GM19467 (cell line): ENCODE data around the gene MLLT10.

Experiments used
- ATAC-seq: cut with Tn5 transposase; IDR thresholded peaks from one replicate; pipeline ENCODE4 v1.9.1; 2021; ENCODE audit warnings: mild to moderate bottlenecking, moderate library complexity; ENCODE audit not compliant: unreplicated experiment

Gene MLLT10

GRCh38 chr10:21501091-21501490, 32.9 kb upstream of the MLLT10 start:
- ATAC-seq = no peak

- ATAC-seq = no peak
Observed at GRCh38 chr10:21501731-21502347, 32.2 kb upstream of the MLLT10 start.

DNA sequence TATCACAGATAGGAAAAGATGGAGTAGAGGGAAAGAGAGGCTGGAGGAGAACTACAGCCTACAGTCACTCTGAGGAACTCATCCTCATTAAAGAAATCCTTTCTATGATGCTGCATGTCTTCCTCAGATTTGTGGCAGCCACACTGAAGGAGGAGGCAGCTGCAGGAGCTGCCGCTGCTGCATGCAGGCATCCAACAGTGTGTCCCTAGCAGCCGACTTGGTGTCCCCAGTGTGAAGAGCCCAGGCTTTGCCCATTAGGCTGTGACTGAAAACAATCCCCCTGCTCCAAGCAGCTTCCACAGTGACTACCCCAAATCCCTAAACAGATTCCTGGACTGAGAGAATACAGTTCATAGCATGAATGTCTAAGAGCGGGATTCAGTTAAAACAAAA, 31.7 kb upstream of the MLLT10 start:
- no peak for ATAC-seq

GRCh38 chr10:21503542-21503941, 30.5 kb upstream of the MLLT10 start:
- no peak for ATAC-seq

DNA sequence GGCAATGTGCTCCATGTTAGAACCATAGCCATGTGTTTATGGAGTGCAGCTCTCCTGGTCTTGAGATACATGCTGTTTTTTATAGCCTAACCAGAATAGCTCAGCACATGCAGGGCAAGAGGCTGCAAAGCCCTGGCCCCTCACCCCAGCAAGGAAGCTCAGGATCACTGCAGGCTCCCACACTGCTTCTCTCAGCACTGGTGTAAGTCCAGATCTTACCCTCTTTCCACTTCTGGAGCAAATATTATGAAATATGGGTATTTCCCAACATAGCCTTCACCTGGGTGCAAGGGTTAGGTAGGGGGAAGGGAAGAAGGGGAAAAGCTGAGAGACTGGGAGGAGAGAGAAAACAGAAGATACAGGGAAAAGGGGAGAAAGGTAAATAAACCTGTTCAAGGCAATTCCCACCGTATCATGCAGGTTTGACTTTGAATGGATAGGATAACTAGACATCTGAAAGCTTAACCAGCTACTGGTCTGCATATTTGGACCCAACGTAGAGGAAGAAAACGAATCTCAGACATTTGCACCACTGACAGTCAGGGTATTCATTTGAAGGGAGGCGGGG, 28.2 kb upstream of the MLLT10 start:
- ATAC-seq = no peak

- no peak for ATAC-seq
Observed at GRCh38 chr10:21506351-21506750, 27.7 kb upstream of the MLLT10 start.

DNA sequence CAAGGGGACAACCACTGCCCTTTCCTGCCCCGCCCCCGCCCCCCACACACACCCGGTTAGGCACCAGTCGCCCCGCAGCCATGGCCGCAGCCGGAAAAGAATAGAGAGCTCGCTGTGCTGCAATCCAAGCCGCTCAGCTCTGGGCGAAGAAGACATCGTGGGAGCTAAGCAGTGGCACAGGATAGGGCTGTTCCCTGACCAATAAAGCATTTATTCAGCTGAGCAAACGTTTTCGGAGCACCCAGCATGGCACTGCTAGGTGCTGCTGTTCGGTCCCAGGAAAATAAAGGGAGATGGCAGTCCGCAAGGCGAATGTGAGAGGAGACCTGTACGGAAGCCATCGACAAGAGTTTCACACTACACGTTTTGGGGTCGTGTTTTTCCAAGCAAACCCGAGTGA, 26.9 kb upstream of the MLLT10 start:
- no peak for ATAC-seq

- ATAC-seq = no peak
Observed at GRCh38 chr10:21508706-21509331, 25.2 kb upstream of the MLLT10 start.

DNA sequence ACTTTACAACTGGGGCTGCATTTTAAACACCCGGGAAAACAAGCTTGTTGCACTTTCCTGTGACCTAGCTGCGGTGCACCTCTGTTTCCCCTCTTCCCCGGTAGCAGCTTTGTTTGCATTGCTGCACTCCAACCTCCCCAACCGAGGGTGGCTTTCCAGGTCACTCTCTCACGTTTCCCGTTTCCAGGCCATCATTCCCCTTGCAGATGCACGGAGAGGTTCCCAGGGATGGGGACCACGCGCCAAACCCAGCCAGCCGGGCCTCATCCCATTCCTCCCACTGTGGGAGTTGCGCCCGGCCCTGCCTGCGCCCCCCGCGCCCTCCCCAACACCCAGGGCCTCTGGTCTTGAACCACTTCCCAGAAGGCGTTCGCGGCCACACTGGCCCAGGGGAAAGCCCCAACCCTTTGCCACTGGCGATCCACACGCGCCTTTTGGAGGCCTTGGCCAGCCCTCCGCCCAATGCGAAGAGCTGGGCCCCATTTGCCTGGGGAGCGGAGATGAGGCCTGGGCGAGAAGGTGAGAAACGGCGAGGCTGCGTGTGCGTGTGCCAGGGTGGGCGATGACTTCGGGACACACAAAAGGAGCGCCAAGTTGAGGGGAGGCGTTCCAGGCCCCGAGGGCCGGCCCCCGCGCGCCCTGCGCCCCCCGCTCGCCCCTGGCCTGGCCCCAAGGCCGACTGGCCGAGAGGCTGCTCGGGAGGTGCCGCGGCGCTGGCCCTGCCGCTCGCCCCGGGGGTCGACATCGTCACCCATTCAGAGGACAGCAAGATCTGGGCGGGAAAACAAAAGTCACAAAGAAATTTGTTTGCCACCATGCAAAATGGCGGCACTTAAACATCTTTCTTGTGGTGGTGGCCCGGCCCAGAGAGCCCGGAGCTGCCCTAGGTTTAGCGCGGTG, 24.4 kb upstream of the MLLT10 start:
- no peak for ATAC-seq

- no peak for ATAC-seq
Observed at GRCh38 chr10:21510241-21511094, 23.6 kb upstream of the MLLT10 start.

GRCh38 chr10:21511095-21511570, 22.9 kb upstream of the MLLT10 start:
- ATAC-seq = no peak

DNA sequence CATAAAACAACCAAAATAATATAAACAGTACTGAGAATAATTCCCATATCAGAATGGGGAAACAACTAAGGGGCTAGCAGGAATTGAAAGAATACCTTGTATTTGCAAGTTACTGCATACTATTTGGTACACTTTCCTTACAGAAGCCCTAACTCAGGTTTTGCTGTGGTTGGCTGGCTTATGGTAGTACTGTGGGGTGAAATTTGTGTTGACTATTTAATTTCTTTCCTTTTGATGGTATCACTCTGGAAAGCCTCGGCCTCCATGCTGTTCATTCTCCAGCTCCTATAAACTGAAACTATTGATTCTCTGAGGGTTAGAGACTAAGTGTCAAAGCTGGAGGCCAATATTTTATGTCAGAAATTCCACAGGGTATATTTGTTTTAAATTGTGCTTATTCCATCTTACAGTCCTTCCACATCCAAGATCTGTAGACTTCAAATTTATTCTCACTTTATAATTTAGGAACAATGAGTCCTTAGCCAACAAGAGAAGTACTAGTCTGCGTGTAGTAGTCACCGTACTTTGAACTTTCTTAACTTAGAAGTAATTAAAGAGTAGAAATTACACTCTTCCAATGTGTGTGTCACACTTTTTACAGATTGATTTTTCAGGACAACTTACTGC, 22.0 kb upstream of the MLLT10 start:
- ATAC-seq = no peak

- no peak for ATAC-seq
Observed at GRCh38 chr10:21512573-21513404, 21.2 kb upstream of the MLLT10 start.

GRCh38 chr10:21513405-21513788, 20.6 kb upstream of the MLLT10 start:
- ATAC-seq = no peak

- no peak for ATAC-seq
Observed at GRCh38 chr10:21514129-21514817, 19.8 kb upstream of the MLLT10 start.

- ATAC-seq = no peak
Observed at GRCh38 chr10:21514818-21515351, 19.1 kb upstream of the MLLT10 start.

DNA sequence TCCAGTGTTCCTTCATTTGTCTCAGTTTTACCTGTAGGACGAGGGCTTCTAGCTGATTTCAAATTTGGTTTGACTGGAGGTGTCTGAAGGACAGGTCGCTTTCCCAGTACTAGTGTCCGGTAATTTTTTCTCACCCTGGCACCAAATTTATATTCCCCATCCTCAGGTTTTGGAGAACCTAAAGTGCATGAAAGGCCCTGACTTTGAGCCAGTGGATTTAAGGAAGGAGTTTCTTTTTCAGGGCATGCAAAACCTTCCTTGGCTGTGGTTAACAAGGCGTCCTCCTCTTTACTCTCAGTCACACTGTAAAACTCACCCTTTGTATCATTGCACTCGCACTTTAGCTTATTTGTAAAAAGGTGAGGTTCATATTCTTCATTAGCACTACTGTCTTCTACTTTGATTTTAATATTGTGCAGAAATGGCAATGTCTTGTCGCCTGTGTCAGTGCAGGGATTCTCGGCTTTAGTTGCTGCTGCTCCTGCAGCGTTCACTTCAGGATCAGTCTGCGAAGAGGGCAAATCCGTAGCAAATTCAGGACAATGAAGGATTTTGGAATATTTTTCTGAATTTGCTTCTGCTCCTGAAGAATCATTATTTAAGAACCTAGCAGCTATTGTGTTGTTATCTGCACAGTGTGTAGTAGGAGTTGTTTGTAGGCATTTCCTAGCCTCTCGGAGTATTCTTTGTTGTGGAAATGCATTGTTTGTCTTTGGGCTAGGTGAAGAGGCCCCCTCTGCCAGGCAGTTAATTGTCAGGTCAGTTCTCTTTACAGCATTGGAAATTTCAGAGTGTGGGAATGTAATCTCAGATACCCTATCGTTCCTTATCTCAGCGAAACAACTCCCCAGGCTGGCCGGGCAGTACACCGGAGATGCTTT, 18.4 kb upstream of the MLLT10 start:
- ATAC-seq = no peak
